Hepatocyte (in vitro differentiated cells): Measurements from ENCODE around the gene SLC2A5.

Experiments used
- EZH2 ChIP-seq: fragments of 200-600 bp; sonication (generic); IDR thresholded peaks from 2 replicates; pipeline ENCODE4 v1.6.1; 2016; ENCODE audit warnings: antibody characterized with exemption, mild to moderate bottlenecking, borderline replicate concordance
- EZH2phosphoT487 ChIP-seq: fragments of 200-600 bp; sonication (generic); IDR thresholded peaks from one replicate; pipeline ENCODE4 v1.6.1; 2018; ENCODE audit warnings: antibody characterized with exemption, mild to moderate bottlenecking, low read depth, moderate library complexity; ENCODE audit not compliant: unreplicated experiment, severe bottlenecking

DNA sequence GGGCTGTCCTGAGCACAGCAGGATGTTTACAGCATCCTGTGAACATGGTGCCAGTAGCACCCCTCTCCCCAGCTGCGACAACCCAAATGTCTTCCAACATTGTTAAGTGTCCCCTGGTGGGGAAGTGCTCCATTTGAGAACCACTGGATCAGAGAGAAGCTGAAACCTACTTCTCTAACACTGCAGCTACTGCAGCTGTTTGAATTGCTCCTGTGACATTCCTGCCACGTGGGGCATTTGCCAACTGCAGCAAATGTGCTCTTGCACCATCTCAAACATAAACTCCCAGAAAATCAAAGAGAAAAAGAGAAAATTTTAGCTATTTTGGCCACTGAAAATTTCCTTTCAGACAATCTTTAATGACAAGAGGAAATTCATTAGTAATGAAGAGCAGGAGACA, 11.0 kb downstream of the SLC2A5 start:
- TF ChIP-seq EZH2 (no peak), EZH2phosphoT487 (no peak)
